Pancreas (tissue), 10 donors: ENCODE measurements around the gene LY6G6D. TPM values are rescaled to one million over a fixed set of nuclear protein-coding genes. Genes with fewer than 3 reads are reported as not detected.

Experiments used
- ATAC-seq, 4 donors: fragments of 200-7000 bp; cut with Tn5 transposase; one replicate each; pipeline versions ENCODE4 v1.8.0 to v1.9.1; 2020; ENCODE audit warnings: mild to moderate bottlenecking in 4 of 4, moderate library complexity in 4 of 4
- DNase-seq, 6 donors: peaks; one replicate each; pipeline ENCODE4 v3.0.0-alpha.2; 2020
- FAIRE-seq: peaks from 2 replicates; lab custom pipeline; 2012; peaks lifted over from hg19 to GRCh38; lab: Jason Lieb, UNC
- H3K27ac ChIP-seq, 4 donors: fragments of 200-600 bp; sonication (generic); 1 replicate in 3 of 4; 2 replicates in 1 of 4; pipeline versions ENCODE4 v1.5.0 to v1.8.0; 2020
- H3K27me3 ChIP-seq, 4 donors: fragments of 200-600 bp; one replicate each; pipeline ENCODE4 v1.8.0; 2021
- H3K36me3 ChIP-seq, 3 donors: fragments of 200-600 bp; sonication (generic) in 1 of 3; one replicate each; pipeline versions ENCODE4 v1.5.0 to v1.8.0; 2020 to 2021
- H3K4me1 ChIP-seq, 3 donors: fragments of 200-600 bp; one replicate each; pipeline ENCODE4 v1.8.0; 2021
- H3K4me3 ChIP-seq, 4 donors: fragments of 200-600 bp; sonication (generic) in 2 of 4; one replicate each; pipeline versions ENCODE4 v1.5.0 to v1.8.0; 2020 to 2021
- H3K9me3 ChIP-seq, 4 donors: fragments of 200-600 bp; one replicate each; pipeline ENCODE4 v1.8.0; 2021
- WGBS, 2 donors: extraction: QIAGEN DNeasy Blood & Tissue Kit; methylation state at CpG; one replicate each; pipeline ENCODE4 v1.1.7; 2013; 5-methylcytosine and 5-hydroxymethylcytosine counted together
- intact Hi-C, 3 donors: fragments of 100-400 bp; cut with DNase I; formaldehyde crosslinking; loops; one replicate each; pipeline versions ENCODE4 v1.11.1 to v1.14.2; 2022
- polyA plus RNA-seq, 2 donors: library from polyadenylated mRNA; stranded (reverse); fragments of 200-250 nt; gene quantifications; one replicate each; pipeline ENCODE4 v1.2.3, GENCODE V29; 2013
- total RNA-seq, 6 donors: library from RNA; stranded (reverse); fragmentation: NEBNext Ultra II Directional in 4 of 6; extraction: Animal tissue kit (Norgen Biotek cat#: 25700) in 4 of 6; gene quantifications; one replicate each; pipeline versions ENCODE4 v1.2.1 to v1.2.4, GENCODE V29; 2021 to 2023
- TF ChIP-seq, protein P1 (sequence below), 4 donors: fragments of 200-600 bp; sonication (generic) in 3 of 4; IDR thresholded peaks; one replicate each; pipeline versions ENCODE4 v1.5.0 to v1.8.0; 2021; ENCODE audit warnings: antibody characterized with exemption in 4 of 4
- donor health status: healthy with polysubstance abuse.
- donor health status: DM: no; HTN: no; CAD: no; lungs with moderate emphysema.
- donor health status: DM: no; HTN: no; CAD: no.
- donor health status: control.
- donor health status: control.
- donor health status: Bipolar disorder and iron deficiency.
- donor health status: DM: yes; HTN: yes; CAD: no.
- donor health status: DM: no; HTN: no; CAD: no.
- donor health status: DM: no; HTN: no; CAD: no.
- donor health status: DM: yes; HTN: yes; CAD: no.

Gene LY6G6D, protein sequence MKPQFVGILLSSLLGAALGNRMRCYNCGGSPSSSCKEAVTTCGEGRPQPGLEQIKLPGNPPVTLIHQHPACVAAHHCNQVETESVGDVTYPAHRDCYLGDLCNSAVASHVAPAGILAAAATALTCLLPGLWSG
- total RNA-seq: not detected
- not detected for polyA plus RNA-seq

DNA sequence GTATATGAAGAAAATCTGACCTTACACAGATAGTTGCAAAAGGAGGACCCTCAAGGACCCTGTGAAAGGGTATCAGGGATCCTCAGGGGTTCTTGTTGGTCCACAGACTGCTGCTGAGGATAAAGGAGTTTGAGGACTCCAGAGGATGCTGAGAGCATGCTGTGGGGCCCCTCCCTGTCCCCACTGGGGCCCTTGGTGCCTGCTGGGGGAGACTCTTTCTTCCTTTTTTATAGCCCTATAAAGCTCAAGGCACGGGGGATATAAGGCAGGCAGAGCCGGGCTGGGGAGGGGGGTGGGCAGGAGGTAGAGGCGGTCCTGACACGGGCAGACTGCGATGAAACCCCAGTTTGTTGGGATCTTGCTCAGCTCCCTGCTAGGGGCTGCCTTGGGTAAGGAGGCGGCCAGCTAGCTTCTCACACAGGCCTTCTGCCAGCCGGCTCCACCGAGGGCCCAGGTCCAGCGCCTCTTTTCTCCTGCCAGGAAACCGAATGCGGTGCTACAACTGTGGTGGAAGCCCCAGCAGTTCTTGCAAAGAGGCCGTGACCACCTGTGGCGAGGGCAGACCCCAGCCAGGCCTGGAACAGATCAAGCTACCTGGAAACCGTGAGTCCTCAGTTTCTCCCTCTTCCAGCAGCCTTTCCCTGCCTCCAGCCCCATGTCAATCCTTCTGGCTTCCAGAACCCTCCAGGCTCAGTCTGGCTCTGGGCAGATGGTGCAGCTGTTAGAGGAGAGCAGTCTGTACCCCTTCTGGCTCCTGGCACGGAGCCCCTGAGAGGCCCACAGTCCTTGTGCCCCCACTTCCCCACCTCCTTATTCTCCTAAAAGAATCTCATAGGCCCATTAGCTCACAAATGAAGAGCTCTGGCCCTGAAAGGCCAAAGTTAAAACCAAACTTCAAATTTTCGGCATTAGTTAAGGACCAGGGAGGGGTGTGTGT is at the start of gene LY6G6D:
TSS of gene LY6G6D (plus strand) at position 327 of the 937 bp plus-strand sequence. CDS start at position 335, 8 bp downstream.
- Histone ChIP-seq H3K4me1 (no peaks in the 10 kb centered on the region), H3K9me3 (no peaks in the 10 kb centered on the region), H3K27ac (no peak within 1 kb of the TSS), H3K36me3 (no peaks in the 10 kb centered on the region), H3K27me3 (no peaks in the 10 kb centered on the region), H3K4me3 (no peak within 1 kb of the TSS)
- FAIRE-seq: no peak
- no peak for ATAC-seq
- DNase-seq: no peak
- TF ChIP-seq, protein P1, sequence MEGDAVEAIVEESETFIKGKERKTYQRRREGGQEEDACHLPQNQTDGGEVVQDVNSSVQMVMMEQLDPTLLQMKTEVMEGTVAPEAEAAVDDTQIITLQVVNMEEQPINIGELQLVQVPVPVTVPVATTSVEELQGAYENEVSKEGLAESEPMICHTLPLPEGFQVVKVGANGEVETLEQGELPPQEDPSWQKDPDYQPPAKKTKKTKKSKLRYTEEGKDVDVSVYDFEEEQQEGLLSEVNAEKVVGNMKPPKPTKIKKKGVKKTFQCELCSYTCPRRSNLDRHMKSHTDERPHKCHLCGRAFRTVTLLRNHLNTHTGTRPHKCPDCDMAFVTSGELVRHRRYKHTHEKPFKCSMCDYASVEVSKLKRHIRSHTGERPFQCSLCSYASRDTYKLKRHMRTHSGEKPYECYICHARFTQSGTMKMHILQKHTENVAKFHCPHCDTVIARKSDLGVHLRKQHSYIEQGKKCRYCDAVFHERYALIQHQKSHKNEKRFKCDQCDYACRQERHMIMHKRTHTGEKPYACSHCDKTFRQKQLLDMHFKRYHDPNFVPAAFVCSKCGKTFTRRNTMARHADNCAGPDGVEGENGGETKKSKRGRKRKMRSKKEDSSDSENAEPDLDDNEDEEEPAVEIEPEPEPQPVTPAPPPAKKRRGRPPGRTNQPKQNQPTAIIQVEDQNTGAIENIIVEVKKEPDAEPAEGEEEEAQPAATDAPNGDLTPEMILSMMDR (IDR thresholded peaks at IDR 0.05): no peak
- intact Hi-C loops: no loop called here
- 72 to 78% methylated on average over 16 of the region's 16 CpGs for WGBS, 2 donors

DNA sequence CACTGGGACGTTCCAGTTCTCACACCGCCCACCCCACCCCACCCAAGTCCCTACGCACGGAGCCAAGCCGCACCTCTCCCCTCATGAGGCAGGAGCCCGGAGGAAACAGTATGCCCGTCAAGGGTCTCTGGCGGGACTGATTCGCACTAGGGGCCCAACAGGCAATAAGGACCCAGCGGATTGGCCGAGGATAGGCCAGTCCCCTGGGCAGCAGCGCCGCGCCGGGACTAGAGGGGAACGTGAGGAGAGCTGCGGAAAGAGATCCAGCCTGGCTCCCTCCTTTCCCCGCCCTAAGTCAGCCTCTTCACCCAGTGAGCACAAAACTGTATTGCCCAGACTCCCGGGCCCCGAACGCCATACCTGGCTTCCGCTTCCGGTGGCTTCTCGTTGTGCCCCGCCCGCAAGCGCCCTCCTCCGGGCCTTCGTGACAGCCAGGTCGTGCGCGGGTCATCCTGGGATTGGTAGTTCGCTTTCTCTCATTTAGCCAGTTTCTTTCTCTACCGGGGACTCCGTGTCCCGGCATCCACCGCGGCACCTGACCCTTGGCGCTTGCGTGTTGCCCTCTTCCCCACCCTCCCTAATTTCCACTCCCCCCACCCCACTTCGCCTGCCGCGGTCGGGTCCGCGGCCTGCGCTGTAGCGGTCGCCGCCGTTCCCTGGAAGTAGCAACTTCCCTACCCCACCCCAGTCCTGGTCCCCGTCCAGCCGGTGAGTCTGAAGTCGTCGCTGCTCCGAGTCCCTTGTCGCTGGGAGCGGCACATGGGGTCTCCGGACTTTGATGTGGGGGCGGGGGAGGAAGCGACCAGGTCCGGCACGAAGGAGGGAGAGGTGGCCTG is 49.4 kb upstream of the LY6G6D start, which contains the start of gene CSNK2B:
TSS of gene CSNK2B (plus strand) at position 580 of the 836 bp plus-strand sequence. CDS start 752 bp downstream, outside the sequence.
- peak; percentile 93 to 99 (median 97) for DNase-seq
- no peak for FAIRE-seq
- WGBS, 2 donors: 0 to 1% methylated on average over 63 of the region's 63 CpGs
- ATAC-seq: peak; percentile 90 to 94 (median 91)
- no peaks in the 10 kb centered on the region for H3K27me3 ChIP-seq
- H3K9me3 ChIP-seq: no peaks in the 10 kb centered on the region
- H3K27ac ChIP-seq: peak within 1 kb of the TSS; percentile 71 to 90 (median 78)
- peaks cover 2 to 37% (median 15%) of the 10 kb centered on the region in 3 donors for H3K36me3 ChIP-seq
- H3K4me1 ChIP-seq: peaks cover 11 to 24% (median 23%) of the 10 kb centered on the region in 3 donors
- peak within 1 kb of the TSS; percentile 66 to 80 (median 74) for H3K4me3 ChIP-seq
- TF ChIP-seq, protein P1 (IDR thresholded peaks at IDR 0.05): no peak
- intact Hi-C loops: no loop called here

DNA sequence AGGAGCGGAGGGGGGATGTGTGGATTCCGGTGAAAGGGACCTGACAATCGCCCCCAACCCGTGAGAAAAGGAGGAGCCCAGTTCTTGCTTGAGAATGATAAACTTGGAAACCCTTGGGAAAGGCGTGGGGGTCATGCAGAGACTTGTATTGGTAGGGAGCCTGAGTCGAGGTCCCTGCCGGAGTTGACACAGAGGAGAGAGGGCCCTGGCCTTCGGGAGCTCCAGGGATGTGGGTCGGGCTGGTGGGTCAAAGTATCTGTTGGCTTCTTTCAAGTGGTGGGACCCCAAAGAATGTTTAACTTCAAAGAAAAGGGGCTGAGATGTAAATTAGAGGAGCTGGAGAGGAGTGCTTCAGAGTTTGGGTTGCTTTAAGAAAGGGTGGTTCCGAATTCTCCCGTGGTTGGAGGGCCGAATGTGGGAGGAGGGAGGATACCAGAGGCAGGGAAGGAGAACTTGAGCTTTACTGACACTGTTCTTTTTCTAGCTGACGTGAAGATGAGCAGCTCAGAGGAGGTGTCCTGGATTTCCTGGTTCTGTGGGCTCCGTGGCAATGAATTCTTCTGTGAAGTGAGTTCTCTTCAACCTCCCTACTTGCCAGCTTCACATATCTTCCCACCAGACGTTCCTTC is 48.7 kb upstream of the LY6G6D start:
- Histone ChIP-seq H3K4me3 (peak overlapping the region; percentile 66 to 80 (median 74)), H3K4me1 (peaks cover 11 to 24% (median 23%) of the 10 kb centered on the region in 3 donors), H3K27me3 (no peaks in the 10 kb centered on the region), H3K27ac (peak overlapping the region; percentile 25 to 80 (median 68)), H3K36me3 (peaks cover 4 to 43% (median 21%) of the 10 kb centered on the region in 3 donors), H3K9me3 (no peaks in the 10 kb centered on the region)
- ATAC-seq (no peak), FAIRE-seq (no peak), DNase-seq (no peak)
- TF ChIP-seq, protein P1 (IDR thresholded peaks at IDR 0.05): no peak
- intact Hi-C loops: no loop called here
- 3% methylated on average over 15 of the region's 15 CpGs for WGBS, 2 donors

DNA sequence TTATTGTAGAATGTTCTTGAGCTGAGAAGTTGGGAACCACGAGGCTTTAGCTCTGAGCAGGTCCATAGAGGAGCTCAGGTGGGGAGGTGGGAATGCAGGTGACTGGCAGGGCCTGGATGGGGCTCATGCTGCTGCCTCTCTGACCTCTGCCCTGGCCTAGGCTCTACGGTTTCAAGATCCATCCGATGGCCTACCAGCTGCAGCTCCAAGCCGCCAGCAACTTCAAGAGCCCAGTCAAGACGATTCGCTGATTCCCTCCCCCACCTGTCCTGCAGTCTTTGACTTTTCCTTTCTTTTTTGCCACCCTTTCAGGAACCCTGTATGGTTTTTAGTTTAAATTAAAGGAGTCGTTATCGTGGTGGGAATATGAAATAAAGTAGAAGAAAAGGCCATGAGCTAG is 45.5 kb upstream of the LY6G6D start, which contains the start of gene LY6G5B:
TSS of gene LY6G5B (plus strand) at position 301 of the 400 bp plus-strand sequence. CDS start 975 bp downstream, outside the sequence.
- no peaks in the 10 kb centered on the region for H3K27me3 ChIP-seq
- H3K4me3 ChIP-seq: no peak within 1 kb of the TSS
- DNase-seq (no peak), FAIRE-seq (no peak), ATAC-seq (no peak)
- WGBS, 2 donors: 74 to 80% methylated on average over 8 of the region's 8 CpGs
- no peak within 1 kb of the TSS for H3K27ac ChIP-seq
- peaks cover 7 to 51% (median 27%) of the 10 kb centered on the region in 3 donors for H3K36me3 ChIP-seq
- peaks cover 0 to 10% (median 9%) of the 10 kb centered on the region in 3 donors for H3K4me1 ChIP-seq
- H3K9me3 ChIP-seq: no peaks in the 10 kb centered on the region
- intact Hi-C loops: no loop called here
- TF ChIP-seq, protein P1 (IDR thresholded peaks at IDR 0.05): no peak
